IMR-90 (cell line): Measurements from ENCODE around the gene DCLK1. TPM values are rescaled to one million over a fixed set of nuclear protein-coding genes. Genes with fewer than 3 reads are reported as not detected.

ENCODE experiments used
- ATAC-seq: fragments of 200-7000 bp; cut with Tn5 transposase; 2 replicates; pipeline ENCODE4 v1.9.1; 2020; ENCODE audit warnings: low read depth, mild to moderate bottlenecking, moderate library complexity
- BruUV-seq: library from RNA; stranded (reverse); fragments of 400-500 nt; replicated peaks from 2 replicates; lab custom pipeline; 2021; lab: Mats Ljungman, UMichigan
- CTCF ChIA-PET: fragments of 300-600 bp; formaldehyde crosslinking; extraction: SDS; loops from one replicate; lab custom pipeline; 2021; ENCODE audit warnings: antibody characterized with exemption; lab: Yijun Ruan, JAX
- POLR2A ChIA-PET: fragments of 300-600 bp; sonication (Branson Sonifier 250); formaldehyde crosslinking; loops from one replicate; lab custom pipeline; 2022; ENCODE audit warnings: antibody characterized with exemption; ENCODE audit not compliant: unreplicated experiment; lab: Charles Lee
- DNase-seq: peaks from one replicate; pipeline ENCODE4 v3.0.0; 2013
- H2AFZ ChIP-seq: replicated peaks from 2 replicates; pipeline ENCODE3; 2013; ENCODE audit warnings: low read length, mild to moderate bottlenecking; ENCODE audit not compliant: poor library complexity
- H2AK5ac ChIP-seq: 2 replicates; pipeline ENCODE4 v1.6.1; 2013; ENCODE audit warnings: low read depth, low read length, inconsistent platforms
- H2AK9ac ChIP-seq: replicated peaks from 2 replicates; pipeline ENCODE3; 2013; ENCODE audit warnings: mild to moderate bottlenecking, low read depth, low read length, moderate library complexity; ENCODE audit not compliant: poor library complexity
- H2BK120ac ChIP-seq: 2 replicates; pipeline ENCODE4 v1.6.1; 2013; ENCODE audit warnings: low read depth, low read length, inconsistent platforms
- H2BK15ac ChIP-seq: 3 replicates; pipeline ENCODE4 v1.6.1; 2013; ENCODE audit warnings: low read depth, low read length, inconsistent platforms
- H2BK20ac ChIP-seq: 2 replicates; pipeline ENCODE4 v1.6.1; 2013; ENCODE audit warnings: low read depth, mild to moderate bottlenecking, inconsistent platforms, low read length, moderate library complexity
- H2BK5ac ChIP-seq: 2 replicates; pipeline ENCODE4 v1.6.1; 2013; ENCODE audit warnings: mild to moderate bottlenecking, low read depth, low read length, inconsistent platforms; ENCODE audit not compliant: poor library complexity, severe bottlenecking
- H3K14ac ChIP-seq: replicated peaks from 2 replicates; pipeline ENCODE4 v1.6.1; 2013; ENCODE audit warnings: low read depth, low read length, inconsistent platforms
- H3K18ac ChIP-seq: 2 replicates; pipeline ENCODE4 v1.6.1; 2013; ENCODE audit warnings: low read depth, low read length, control low read depth
- H3K23ac ChIP-seq: 2 replicates; pipeline ENCODE4 v1.6.1; 2013; ENCODE audit warnings: low read depth, low read length, inconsistent platforms
- H3K27ac ChIP-seq: 2 replicates; pipeline ENCODE4 v1.5.1; 2013; ENCODE audit warnings: mild to moderate bottlenecking, control low read depth, low read length; ENCODE audit not compliant: insufficient read depth
- H3K27me3 ChIP-seq: 2 replicates; pipeline ENCODE4 v1.6.1; 2013; ENCODE audit warnings: low read length; ENCODE audit not compliant: control insufficient read depth, insufficient read depth
- H3K36me3 ChIP-seq: 2 replicates; pipeline ENCODE4 v1.6.1; 2013; ENCODE audit warnings: low read length, mixed read lengths; ENCODE audit not compliant: control insufficient read depth, insufficient read depth
- H3K4ac ChIP-seq: 2 replicates; pipeline ENCODE4 v1.6.1; 2013; ENCODE audit warnings: low read depth, low read length, inconsistent platforms
- H3K4me1 ChIP-seq: 2 replicates; pipeline ENCODE4 v1.6.1; 2013; ENCODE audit warnings: low read length, mixed read lengths; ENCODE audit not compliant: control insufficient read depth, insufficient read depth
- H3K4me2 ChIP-seq: 2 replicates; pipeline ENCODE4 v1.6.1; 2013; ENCODE audit warnings: low read depth, mild to moderate bottlenecking, control low read depth, low read length, moderate library complexity
- H3K4me3 ChIP-seq: 2 replicates; pipeline ENCODE4 v1.5.1; 2013; ENCODE audit warnings: low read depth, mild to moderate bottlenecking, control low read depth, low read length, moderate library complexity; ENCODE audit not compliant: insufficient read depth
- H3K56ac ChIP-seq: 2 replicates; pipeline ENCODE4 v1.6.1; 2013; ENCODE audit warnings: low read length, inconsistent platforms; ENCODE audit not compliant: insufficient read depth; ENCODE audit errors: extremely low read depth
- H3K79me1 ChIP-seq, 2 experiments: 2 replicates each; pipeline ENCODE4 v1.6.1; 2013; ENCODE audit warnings: low read length in 2 of 2, inconsistent platforms in 1 of 2, low read depth in 1 of 2
- H3K9ac ChIP-seq: 2 replicates; pipeline ENCODE4 v1.6.1; 2013; ENCODE audit warnings: low read depth, low read length, control low read depth
- H3K9me1 ChIP-seq: 2 replicates; pipeline ENCODE4 v1.6.1; 2013; ENCODE audit warnings: low read length, inconsistent platforms; ENCODE audit not compliant: insufficient read depth
- H3K9me3 ChIP-seq: 2 replicates; pipeline ENCODE4 v1.6.1; 2013; ENCODE audit warnings: low read length; ENCODE audit not compliant: control insufficient read depth, insufficient read depth
- H4K20me1 ChIP-seq: 2 replicates; pipeline ENCODE4 v1.6.1; 2013; ENCODE audit warnings: low read length, inconsistent platforms; ENCODE audit not compliant: insufficient read depth
- H4K5ac ChIP-seq: 2 replicates; pipeline ENCODE4 v1.6.1; 2013; ENCODE audit warnings: mild to moderate bottlenecking, low read depth, low read length, control low read depth
- H4K8ac ChIP-seq, 2 experiments: 2 replicates each; pipeline ENCODE4 v1.6.1; 2013; ENCODE audit warnings: low read depth in 2 of 2, low read length in 2 of 2, control low read depth in 1 of 2, inconsistent platforms in 1 of 2
- H4K91ac ChIP-seq: 2 replicates; pipeline ENCODE4 v1.6.1; 2013; ENCODE audit warnings: low read depth, low read length, inconsistent platforms; ENCODE audit not compliant: insufficient read depth
- BHLHE40 ChIP-seq: fragments of 150-350 bp; IDR thresholded peaks from 2 replicates; pipeline ENCODE4 v1.6.1; 2016; ENCODE audit warnings: mild to moderate bottlenecking, low read depth, low read length
- CEBPB ChIP-seq: IDR thresholded peaks from 2 replicates; pipeline ENCODE4 v1.6.1; 2012; ENCODE audit warnings: low read depth, low read length, improper control_type of control experiment
- CHD1 ChIP-seq: IDR thresholded peaks from 2 replicates; pipeline ENCODE4 v1.6.1; 2012; ENCODE audit warnings: low read depth, low read length, improper control_type of control experiment
- FOS ChIP-seq: fragments of 150-350 bp; IDR thresholded peaks from 2 replicates; pipeline ENCODE4 v1.6.1; 2016; ENCODE audit warnings: low read depth, low read length
- MAFK ChIP-seq: IDR thresholded peaks from 2 replicates; pipeline ENCODE4 v1.6.1; 2012; ENCODE audit warnings: low read depth, low read length, improper control_type of control experiment
- MAZ ChIP-seq: IDR thresholded peaks from 2 replicates; pipeline ENCODE4 v1.6.1; 2012; ENCODE audit warnings: low read depth, mild to moderate bottlenecking, low read length, improper control_type of control experiment, moderate library complexity, borderline replicate concordance
- MXI1 ChIP-seq: IDR thresholded peaks from 2 replicates; pipeline ENCODE4 v1.6.1; 2012; ENCODE audit warnings: low read depth, mild to moderate bottlenecking, low read length, moderate library complexity, borderline replicate concordance
- NFE2L2 ChIP-seq: fragments of 150-350 bp; IDR thresholded peaks from 2 replicates; pipeline ENCODE4 v1.6.1; 2016; ENCODE audit warnings: low read depth, mild to moderate bottlenecking, low read length
- POLR2A ChIP-seq: IDR thresholded peaks from 2 replicates; pipeline ENCODE4 v1.6.1; 2012; ENCODE audit warnings: mild to moderate bottlenecking, low read depth, low read length
- RAD21 ChIP-seq: IDR thresholded peaks from 2 replicates; pipeline ENCODE4 v1.6.1; 2012; ENCODE audit warnings: low read length, improper control_type of control experiment
- RCOR1 ChIP-seq: IDR thresholded peaks from 2 replicates; pipeline ENCODE4 v1.6.1; 2012; ENCODE audit warnings: mild to moderate bottlenecking, low read length, improper control_type of control experiment; ENCODE audit not compliant: insufficient replicate concordance
- RFX5 ChIP-seq: IDR thresholded peaks from 2 replicates; pipeline ENCODE4 v1.8.0; 2012; ENCODE audit warnings: low read depth, mild to moderate bottlenecking, low read length, moderate library complexity
- SMC3 ChIP-seq: fragments of 150-350 bp; IDR thresholded peaks from 2 replicates; pipeline ENCODE4 v1.6.1; 2016; ENCODE audit warnings: low read depth, mild to moderate bottlenecking, antibody characterized with exemption, low read length, moderate library complexity
- WGBS, 2 experiments: methylation state at CpG; one replicate each; pipeline versions ENCODE4 v1.1.5 to v1.1.7; 2013; ENCODE audit warnings: missing lambda C conversion rate in 2 of 2; ENCODE audit not compliant: insufficient read length in 1 of 2; ENCODE audit errors: extremely low coverage in 2 of 2; 5-methylcytosine and 5-hydroxymethylcytosine counted together
- dilution Hi-C: fragments of 300-500 bp; cut with HindIII; formaldehyde crosslinking; loops from one replicate; pipeline ENCODE4 v1.14.3; 2018; ENCODE audit warnings: low sequenced_read_pairs; ENCODE audit not compliant: unreplicated experiment
- in situ Hi-C: fragments of 300-500 bp; cut with MboI; formaldehyde crosslinking; loops from 3 replicates; pipeline ENCODE4 v1.14.3; 2019; ENCODE audit warnings: low sequenced_read_pairs, inconsistent platforms, mixed read lengths
- intact Hi-C: fragments of 100-400 bp; cut with micrococcal nuclease; formaldehyde crosslinking; loops from 2 replicates; pipeline ENCODE4 v1.10.0; 2022
- polyA plus RNA-seq, 3 experiments: library from polyadenylated mRNA; depleted of rRNA; stranded (reverse); fragments of >200 nt; gene quantifications; 2 replicates each; pipeline ENCODE4 v1.2.3, GENCODE V29; 2012; ENCODE audit warnings: low replicate concordance in 1 of 3
- total RNA-seq: library from RNA; depleted of rRNA; stranded (reverse); fragments of >200 nt; gene quantifications from 2 replicates; pipeline ENCODE4 v1.2.3, GENCODE V29; 2012
- TF ChIP-seq, protein P1 (sequence below): fragments of 150-350 bp; IDR thresholded peaks from 2 replicates; pipeline ENCODE4 v1.6.1; 2017; ENCODE audit warnings: mild to moderate bottlenecking, antibody characterized with exemption, low read length, low read depth
- TF ChIP-seq, protein P2 (sequence below): conservative IDR thresholded peaks from 2 replicates; pipeline ENCODE4 v1.5.1; 2012; ENCODE audit warnings: mild to moderate bottlenecking, low read depth, low read length, improper control_type of control experiment
- TF ChIP-seq, protein P3 (sequence below): fragments of 150-350 bp; IDR thresholded peaks from 2 replicates; pipeline ENCODE4 v1.6.1; 2016; ENCODE audit warnings: low read depth, mild to moderate bottlenecking, low read length, moderate library complexity, borderline replicate concordance

The DCLK1 gene
- total and polyA plus RNA-seq, 2 of the 4 experiments (the other 2 are of a cell fraction), result under 0.01 to 0.02 TPM

- Histone ChIP-seq H2BK15ac (no peak overlapping the region), H2AK5ac (no peak overlapping the region), H4K5ac (no peak overlapping the region), H3K27me3 (no peaks in the 10 kb centered on the region), H3K4ac (no peak overlapping the region), H4K91ac (no peak overlapping the region), H3K9me1 (no peaks in the 10 kb centered on the region), H3K36me3 (no peaks in the 10 kb centered on the region), H3K9me3 (no peaks in the 10 kb centered on the region), H3K9ac (no peak overlapping the region), H4K20me1 (no peaks in the 10 kb centered on the region), H3K79me1 (no peaks in the 10 kb centered on the region), H2BK5ac (no peak overlapping the region), H2BK120ac (no peak overlapping the region), H3K4me2 (no peak overlapping the region), H2AK9ac (no peak overlapping the region), H3K14ac (no peak overlapping the region), H3K27ac (no peak overlapping the region), H2BK20ac (no peak overlapping the region), H4K8ac (no peak overlapping the region), H2AFZ (no peak overlapping the region), H3K4me1 (0 out of 2 replicates have a peak, but pooled peaks cover 2% of the 10 kb centered on the region), H3K56ac (no peak overlapping the region), H3K4me3 (no peak overlapping the region), H3K18ac (no peak overlapping the region), H3K23ac (no peak overlapping the region)
- ATAC-seq, result no peak
- ChIA-PET CTCF (no interaction called here), POLR2A (no interaction called here)
- DNase-seq, result no peak
- dilution Hi-C loops (no loop called here), in situ Hi-C loops (no loop called here), intact Hi-C loops (no loop called here)
- BruUV-seq, result no TSS peak
- TF ChIP-seq RAD21 (no peak), CHD1 (no peak), RCOR1 (no peak), SMC3 (no peak), POLR2A (no peak), MAZ (no peak), FOS (no peak), BHLHE40 (no peak), CEBPB (no peak), MAFK (no peak), MXI1 (no peak), NFE2L2 (no peak), RFX5 (no peak)
- TF ChIP-seq, protein P1, sequence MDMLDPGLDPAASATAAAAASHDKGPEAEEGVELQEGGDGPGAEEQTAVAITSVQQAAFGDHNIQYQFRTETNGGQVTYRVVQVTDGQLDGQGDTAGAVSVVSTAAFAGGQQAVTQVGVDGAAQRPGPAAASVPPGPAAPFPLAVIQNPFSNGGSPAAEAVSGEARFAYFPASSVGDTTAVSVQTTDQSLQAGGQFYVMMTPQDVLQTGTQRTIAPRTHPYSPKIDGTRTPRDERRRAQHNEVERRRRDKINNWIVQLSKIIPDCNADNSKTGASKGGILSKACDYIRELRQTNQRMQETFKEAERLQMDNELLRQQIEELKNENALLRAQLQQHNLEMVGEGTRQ, result no peak
- TF ChIP-seq, protein P2, sequence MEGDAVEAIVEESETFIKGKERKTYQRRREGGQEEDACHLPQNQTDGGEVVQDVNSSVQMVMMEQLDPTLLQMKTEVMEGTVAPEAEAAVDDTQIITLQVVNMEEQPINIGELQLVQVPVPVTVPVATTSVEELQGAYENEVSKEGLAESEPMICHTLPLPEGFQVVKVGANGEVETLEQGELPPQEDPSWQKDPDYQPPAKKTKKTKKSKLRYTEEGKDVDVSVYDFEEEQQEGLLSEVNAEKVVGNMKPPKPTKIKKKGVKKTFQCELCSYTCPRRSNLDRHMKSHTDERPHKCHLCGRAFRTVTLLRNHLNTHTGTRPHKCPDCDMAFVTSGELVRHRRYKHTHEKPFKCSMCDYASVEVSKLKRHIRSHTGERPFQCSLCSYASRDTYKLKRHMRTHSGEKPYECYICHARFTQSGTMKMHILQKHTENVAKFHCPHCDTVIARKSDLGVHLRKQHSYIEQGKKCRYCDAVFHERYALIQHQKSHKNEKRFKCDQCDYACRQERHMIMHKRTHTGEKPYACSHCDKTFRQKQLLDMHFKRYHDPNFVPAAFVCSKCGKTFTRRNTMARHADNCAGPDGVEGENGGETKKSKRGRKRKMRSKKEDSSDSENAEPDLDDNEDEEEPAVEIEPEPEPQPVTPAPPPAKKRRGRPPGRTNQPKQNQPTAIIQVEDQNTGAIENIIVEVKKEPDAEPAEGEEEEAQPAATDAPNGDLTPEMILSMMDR, result no peak
- TF ChIP-seq, protein P3, sequence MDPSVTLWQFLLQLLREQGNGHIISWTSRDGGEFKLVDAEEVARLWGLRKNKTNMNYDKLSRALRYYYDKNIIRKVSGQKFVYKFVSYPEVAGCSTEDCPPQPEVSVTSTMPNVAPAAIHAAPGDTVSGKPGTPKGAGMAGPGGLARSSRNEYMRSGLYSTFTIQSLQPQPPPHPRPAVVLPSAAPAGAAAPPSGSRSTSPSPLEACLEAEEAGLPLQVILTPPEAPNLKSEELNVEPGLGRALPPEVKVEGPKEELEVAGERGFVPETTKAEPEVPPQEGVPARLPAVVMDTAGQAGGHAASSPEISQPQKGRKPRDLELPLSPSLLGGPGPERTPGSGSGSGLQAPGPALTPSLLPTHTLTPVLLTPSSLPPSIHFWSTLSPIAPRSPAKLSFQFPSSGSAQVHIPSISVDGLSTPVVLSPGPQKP, result no peak
- no CpG with 5 or more reads among the region's 8 CpGs for whole genome bisulfite sequencing, 2 experiments
These were observed 276.9 kb downstream of the DCLK1 start for GRCh38 chr13:35854286-35854685.
